K562 (cell line): Measurements from ENCODE around the gene IFNGR2. TPM values are rescaled to one million over a fixed set of nuclear protein-coding genes. Genes with fewer than 3 reads are reported as not detected.

Source experiments
- ARNT ChIP-seq, 2 experiments: fragments of 450-650 bp; IDR thresholded peaks; 2 replicates each; pipeline ENCODE4 v1.6.1; 2016; ENCODE audit warnings: mild to moderate bottlenecking in 1 of 2
- ELF4 ChIP-seq: fragments of 450-650 bp; formaldehyde crosslinking; IDR thresholded peaks from 2 replicates; pipeline ENCODE4 v1.4.0; 2022; ENCODE audit warnings: missing genetic modification characterization
- HDAC8 ChIP-seq: fragments of 450-650 bp; IDR thresholded peaks from 2 replicates; pipeline ENCODE4 v1.6.1; 2016; ENCODE audit warnings: mild to moderate bottlenecking, missing genetic modification characterization, moderate library complexity, missing compliant biosample characterization
- NFXL1 ChIP-seq: fragments of 450-650 bp; formaldehyde crosslinking; IDR thresholded peaks from 2 replicates; pipeline ENCODE4 v1.4.0; 2021; ENCODE audit warnings: mild to moderate bottlenecking
- PTTG1 ChIP-seq: fragments of 450-650 bp; IDR thresholded peaks from 2 replicates; pipeline ENCODE4 v1.6.1; 2016; ENCODE audit warnings: low read depth, mild to moderate bottlenecking, missing genetic modification characterization, missing compliant biosample characterization
- SIRT6 ChIP-seq: IDR thresholded peaks from one replicate; pipeline ENCODE4 v1.6.1; 2012; ENCODE audit warnings: low read depth, mild to moderate bottlenecking, control low read depth, inconsistent platforms, low read length, moderate library complexity
- SMAD1 ChIP-seq: fragments of 150-350 bp; IDR thresholded peaks from 2 replicates; pipeline ENCODE4 v1.6.1; 2014; ENCODE audit warnings: low read length, low read depth; ENCODE audit not compliant: partially characterized antibody
- SMARCA4 ChIP-seq: fragments of 450-650 bp; IDR thresholded peaks from 2 replicates; pipeline ENCODE4 v1.6.1; 2016
- SMARCA5 ChIP-seq: fragments of 450-650 bp; IDR thresholded peaks from 2 replicates; pipeline ENCODE4 v1.6.1; 2016
- ZNF12 ChIP-seq: sonication (generic); formaldehyde crosslinking; IDR thresholded peaks from 2 replicates; pipeline ENCODE4 v1.4.0; 2020; ENCODE audit warnings: mild to moderate bottlenecking, missing genetic modification reagents
- ZNF431 ChIP-seq: sonication (generic); formaldehyde crosslinking; IDR thresholded peaks from 2 replicates; pipeline ENCODE4 v1.8.0; 2022; ENCODE audit warnings: mild to moderate bottlenecking, missing genetic modification reagents
- ZNF717 ChIP-seq: fragments of 250-450 bp; sonication (Bioruptor Pico); IDR thresholded peaks from 2 replicates; pipeline ENCODE4 v1.5.0; 2021
- ZNF79 ChIP-seq: fragments of 250-450 bp; sonication (Bioruptor Pico); IDR thresholded peaks from 2 replicates; pipeline ENCODE4 v1.4.0; 2020; ENCODE audit warnings: low read depth, mild to moderate bottlenecking, moderate library complexity
- ZZZ3 ChIP-seq: fragments of 450-650 bp; IDR thresholded peaks from 2 replicates; pipeline ENCODE4 v1.6.1; 2016; ENCODE audit warnings: antibody characterized with exemption, mild to moderate bottlenecking, moderate library complexity
- polyA plus RNA-seq, 8 experiments: library from polyadenylated mRNA; depleted of rRNA in 4 of 8; stranded (reverse) in 5 of 8; unstranded in 3 of 8; fragments of >200 nt; fragmentation: Nextera tagmentation in 2 of 8; fragmentation: Illumina TruSeq in 1 of 8; extraction: Ambion mirVana in 2 of 8; extraction: Trizol in 1 of 8; gene quantifications; 2 replicates each; pipeline versions ENCODE4 v1.2.1 to v1.2.3, GENCODE V29; 2011 to 2014; ENCODE audit warnings: inconsistent platforms in 1 of 8, missing spikeins in 1 of 8
- total RNA-seq, 7 experiments: library from RNA; depleted of rRNA in 6 of 7; stranded (reverse); fragments of >200 nt in 6 of 7; fragmentation: Illumina TruSeq in 2 of 7; extraction: Trizol in 2 of 7; gene quantifications; 2 replicates each; pipeline versions ENCODE4 v1.2.1 to v1.2.3, GENCODE V29; 2011 to 2021; ENCODE audit warnings: low replicate concordance in 1 of 7
- TF ChIP-seq, protein P1 (sequence below): sonication (generic); formaldehyde crosslinking; IDR thresholded peaks from 2 replicates; pipeline ENCODE4 v1.4.0; 2020; ENCODE audit warnings: mild to moderate bottlenecking, missing genetic modification reagents
- TF ChIP-seq, protein P2 (sequence below), 2 experiments: fragments of 450-650 bp; IDR thresholded peaks; 2 replicates each; pipeline ENCODE4 v1.6.1; 2016; ENCODE audit warnings: mild to moderate bottlenecking in 2 of 2, borderline replicate concordance in 1 of 2, low read depth in 1 of 2, moderate library complexity in 1 of 2
- TF ChIP-seq, protein P3 (sequence below), 2 experiments: fragments of 450-650 bp; IDR thresholded peaks; 2 replicates each; pipeline ENCODE4 v1.6.1; 2016

IFNGR2 gene
- total and polyA plus RNA-seq, 9 of the 15 experiments (the other 6 are each of a cell fraction or from before 2014, with no cell fraction given), result 6.7 to 58.0 (median 28.5) TPM

DNA sequence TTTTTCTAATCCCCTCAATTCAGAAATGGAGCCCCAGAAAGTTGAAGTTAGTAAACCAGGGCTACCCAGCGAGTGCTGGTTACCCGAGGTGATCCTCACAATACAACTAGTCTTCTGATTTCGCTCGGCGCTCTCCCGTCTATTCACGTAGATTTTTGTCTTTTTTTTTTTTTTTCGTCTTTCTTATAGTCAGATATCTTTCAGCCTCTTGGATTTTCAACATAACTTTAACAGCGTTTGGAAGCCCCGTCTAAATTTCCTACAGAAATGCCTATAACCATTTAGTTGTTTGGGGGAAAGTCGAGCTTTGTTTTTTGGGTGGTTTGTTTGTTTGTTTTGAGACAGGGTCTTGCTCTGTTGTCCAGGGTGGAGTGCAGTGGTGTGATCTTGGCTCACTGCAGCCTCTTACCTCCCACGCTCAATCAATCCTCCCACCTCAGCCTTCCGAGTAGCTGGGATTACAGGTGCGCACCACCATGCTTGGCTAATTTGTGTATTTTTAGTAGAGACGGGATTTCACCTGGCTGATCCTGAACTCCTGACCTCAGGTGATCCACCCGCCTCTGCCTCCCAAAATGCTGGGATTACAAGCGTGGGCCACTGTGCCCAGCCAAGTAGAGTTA, 77.4 kb downstream of the IFNGR2 start (continued):
- TF ChIP-seq, protein P1, sequence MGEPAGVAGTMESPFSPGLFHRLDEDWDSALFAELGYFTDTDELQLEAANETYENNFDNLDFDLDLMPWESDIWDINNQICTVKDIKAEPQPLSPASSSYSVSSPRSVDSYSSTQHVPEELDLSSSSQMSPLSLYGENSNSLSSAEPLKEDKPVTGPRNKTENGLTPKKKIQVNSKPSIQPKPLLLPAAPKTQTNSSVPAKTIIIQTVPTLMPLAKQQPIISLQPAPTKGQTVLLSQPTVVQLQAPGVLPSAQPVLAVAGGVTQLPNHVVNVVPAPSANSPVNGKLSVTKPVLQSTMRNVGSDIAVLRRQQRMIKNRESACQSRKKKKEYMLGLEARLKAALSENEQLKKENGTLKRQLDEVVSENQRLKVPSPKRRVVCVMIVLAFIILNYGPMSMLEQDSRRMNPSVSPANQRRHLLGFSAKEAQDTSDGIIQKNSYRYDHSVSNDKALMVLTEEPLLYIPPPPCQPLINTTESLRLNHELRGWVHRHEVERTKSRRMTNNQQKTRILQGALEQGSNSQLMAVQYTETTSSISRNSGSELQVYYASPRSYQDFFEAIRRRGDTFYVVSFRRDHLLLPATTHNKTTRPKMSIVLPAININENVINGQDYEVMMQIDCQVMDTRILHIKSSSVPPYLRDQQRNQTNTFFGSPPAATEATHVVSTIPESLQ (CRISPR knock-in tag), result no peak
- no peak for TF ChIP-seq ZNF79
- no peak for TF ChIP-seq ZNF12 (CRISPR knock-in tag)
- TF ChIP-seq ARNT (IDR thresholded peaks at IDR 0.05), result 0 out of 4 replicates have a peak, but pooled peaks of 1 of the 2 experiments have one; percentile 27
- no peak for TF ChIP-seq NFXL1 (CRISPR knock-in tag)
- no peak for TF ChIP-seq ZNF431 (CRISPR knock-in tag)
- no peak for TF ChIP-seq HDAC8 (tag)
- TF ChIP-seq SMARCA5, result 0 out of 2 replicates have a peak, but pooled peaks have one; percentile 11
- 0 out of 2 replicates have a peak, but pooled peaks have one; percentile 13 for TF ChIP-seq ELF4 (CRISPR knock-in tag)
- peak; percentile 34; the same call in 1 of the 2 replicates for TF ChIP-seq SMARCA4
- TF ChIP-seq ZNF717 (CRISPR knock-in tag), result no peak
- TF ChIP-seq, protein P2, sequence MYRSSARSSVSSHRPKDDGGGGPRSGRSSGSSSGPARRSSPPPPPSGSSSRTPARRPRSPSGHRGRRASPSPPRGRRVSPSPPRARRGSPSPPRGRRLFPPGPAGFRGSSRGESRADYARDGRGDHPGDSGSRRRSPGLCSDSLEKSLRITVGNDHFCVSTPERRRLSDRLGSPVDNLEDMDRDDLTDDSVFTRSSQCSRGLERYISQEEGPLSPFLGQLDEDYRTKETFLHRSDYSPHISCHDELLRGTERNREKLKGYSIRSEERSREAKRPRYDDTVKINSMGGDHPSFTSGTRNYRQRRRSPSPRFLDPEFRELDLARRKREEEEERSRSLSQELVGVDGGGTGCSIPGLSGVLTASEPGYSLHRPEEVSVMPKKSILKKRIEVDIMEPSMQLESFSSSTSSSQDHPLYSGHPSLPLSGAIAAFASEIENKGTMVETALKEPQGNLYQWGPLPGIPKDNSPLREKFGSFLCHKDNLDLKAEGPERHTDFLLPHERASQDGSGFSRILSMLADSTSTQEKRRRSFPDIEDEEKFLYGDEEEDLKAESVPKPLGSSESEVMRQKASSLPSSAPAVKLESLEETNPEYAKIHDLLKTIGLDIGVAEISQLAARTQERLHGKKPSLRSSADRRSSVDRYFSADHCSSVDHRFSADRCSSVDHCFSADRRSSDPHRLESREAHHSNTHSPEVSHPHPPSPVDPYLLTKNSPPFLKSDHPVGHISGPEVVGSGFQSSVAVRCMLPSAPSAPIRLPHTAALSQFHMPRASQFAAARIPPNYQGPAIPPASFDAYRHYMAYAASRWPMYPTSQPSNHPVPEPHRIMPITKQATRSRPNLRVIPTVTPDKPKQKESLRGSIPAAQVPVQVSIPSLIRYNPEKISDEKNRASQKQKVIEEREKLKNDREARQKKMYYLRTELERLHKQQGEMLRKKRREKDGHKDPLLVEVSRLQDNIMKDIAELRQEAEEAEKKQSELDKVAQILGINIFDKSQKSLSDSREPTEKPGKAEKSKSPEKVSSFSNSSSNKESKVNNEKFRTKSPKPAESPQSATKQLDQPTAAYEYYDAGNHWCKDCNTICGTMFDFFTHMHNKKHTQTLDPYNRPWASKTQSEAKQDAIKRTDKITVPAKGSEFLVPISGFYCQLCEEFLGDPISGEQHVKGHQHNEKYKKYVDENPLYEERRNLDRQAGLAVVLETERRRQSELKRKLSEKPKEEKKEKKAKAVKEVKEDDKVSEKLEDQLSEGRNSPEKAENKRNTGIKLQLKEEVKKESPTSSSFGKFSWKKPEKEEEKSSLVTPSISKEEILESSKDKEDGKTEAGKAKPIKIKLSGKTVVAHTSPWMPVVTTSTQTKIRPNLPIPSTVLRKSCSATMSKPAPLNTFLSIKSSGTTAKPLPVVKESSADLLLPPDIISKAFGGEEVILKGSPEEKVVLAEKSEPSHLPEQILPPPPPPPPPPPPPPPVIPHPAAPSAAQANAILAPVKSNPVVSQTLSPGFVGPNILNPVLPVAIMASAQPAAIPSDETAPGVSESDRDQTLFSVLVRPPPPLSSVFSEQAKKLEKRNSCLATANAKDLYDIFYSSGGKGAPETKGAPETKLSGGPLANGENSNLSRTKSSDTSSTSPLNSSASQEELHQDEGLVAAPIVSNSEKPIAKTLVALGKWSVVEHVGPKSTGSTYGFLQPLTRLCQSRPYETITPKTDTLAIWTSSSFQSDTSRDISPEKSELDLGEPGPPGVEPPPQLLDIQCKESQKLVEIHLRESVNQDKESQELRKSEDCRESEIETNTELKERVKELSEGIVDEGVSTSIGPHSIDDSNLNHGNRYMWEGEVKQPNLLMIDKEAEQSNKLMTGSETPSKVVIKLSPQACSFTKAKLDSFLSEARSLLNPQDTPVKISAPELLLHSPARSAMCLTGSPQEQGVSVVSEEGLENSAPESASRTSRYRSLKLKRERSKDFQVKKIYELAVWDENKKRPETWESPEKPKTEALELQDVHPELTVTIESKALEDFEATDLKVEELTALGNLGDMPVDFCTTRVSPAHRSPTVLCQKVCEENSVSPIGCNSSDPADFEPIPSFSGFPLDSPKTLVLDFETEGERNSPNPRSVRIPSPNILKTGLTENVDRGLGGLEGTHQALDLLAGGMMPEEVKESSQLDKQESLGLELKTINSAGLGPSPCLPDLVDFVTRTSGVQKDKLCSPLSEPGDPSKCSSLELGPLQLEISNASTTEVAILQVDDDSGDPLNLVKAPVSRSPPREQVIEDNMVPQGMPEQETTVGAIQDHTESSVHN (IDR thresholded peaks at IDR 0.05; ENCODE audit: borderline replicate concordance in 1 of 2, low read depth in 1 of 2), result 0 out of 4 replicates have a peak, but pooled peaks of 1 of the 2 experiments have one; percentile 31
- TF ChIP-seq SIRT6, result no peak
- TF ChIP-seq, protein P3, sequence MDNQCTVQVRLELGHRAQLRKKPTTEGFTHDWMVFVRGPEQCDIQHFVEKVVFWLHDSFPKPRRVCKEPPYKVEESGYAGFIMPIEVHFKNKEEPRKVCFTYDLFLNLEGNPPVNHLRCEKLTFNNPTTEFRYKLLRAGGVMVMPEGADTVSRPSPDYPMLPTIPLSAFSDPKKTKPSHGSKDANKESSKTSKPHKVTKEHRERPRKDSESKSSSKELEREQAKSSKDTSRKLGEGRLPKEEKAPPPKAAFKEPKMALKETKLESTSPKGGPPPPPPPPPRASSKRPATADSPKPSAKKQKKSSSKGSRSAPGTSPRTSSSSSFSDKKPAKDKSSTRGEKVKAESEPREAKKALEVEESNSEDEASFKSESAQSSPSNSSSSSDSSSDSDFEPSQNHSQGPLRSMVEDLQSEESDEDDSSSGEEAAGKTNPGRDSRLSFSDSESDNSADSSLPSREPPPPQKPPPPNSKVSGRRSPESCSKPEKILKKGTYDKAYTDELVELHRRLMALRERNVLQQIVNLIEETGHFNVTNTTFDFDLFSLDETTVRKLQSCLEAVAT (IDR thresholded peaks at IDR 0.05), result peak in 1 of 2 experiments; percentile 57; a peak in 1 of 4 replicates
- TF ChIP-seq PTTG1 (tag), result no peak
- peak; percentile 61; the same call in 1 of the 2 replicates for TF ChIP-seq ZZZ3
- TF ChIP-seq SMAD1, result peak; percentile 13
